Measurements from ENCODE around the gene SLC46A2. TPM values are rescaled to one million over a fixed set of nuclear protein-coding genes. Genes with fewer than 3 reads are reported as not detected.

Gene SLC46A2
- total and polyA plus RNA-seq, 9 donors, result 0.04 to 1.2 (median 0.54) TPM; not detected in 5

DNA sequence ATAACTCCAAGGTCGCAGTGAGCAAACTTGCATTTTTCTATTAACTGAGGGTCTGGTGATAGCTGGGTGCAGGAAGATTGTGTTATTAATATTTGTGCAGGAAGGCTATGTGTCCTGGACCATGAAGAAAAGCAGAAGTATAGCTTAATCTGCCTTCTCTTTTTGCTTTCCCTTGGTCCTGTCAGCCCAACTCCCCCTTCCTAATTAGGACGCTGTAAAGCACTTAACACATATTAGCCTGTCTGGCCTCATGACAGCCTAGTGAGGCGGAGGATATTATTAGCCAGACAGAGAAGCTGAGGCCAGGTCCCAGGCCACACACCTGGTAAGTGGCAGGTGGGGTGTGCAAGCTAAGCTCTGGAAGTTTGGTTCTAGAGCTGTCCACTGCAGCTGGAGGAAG, 29.5 kb downstream of the SLC46A2 start:
- Histone ChIP-seq H3K36me3 (no peaks in the 10 kb centered on the region), H3K4me3 (no peak overlapping the region), H3K27ac (no peak overlapping the region), H3K9me3 (no peaks in the 10 kb centered on the region), H3K27me3 (no peaks in the 10 kb centered on the region), H3K4me1 (ENCODE audit: insufficient read depth) (no peaks in the 10 kb centered on the region)
- intact Hi-C loops (cut with DNase I), result no loop called here
- 53 to 65% (median 57%) methylated on average over 3 of the region's 3 CpGs for WGBS, 3 donors
- TF ChIP-seq, protein P1, sequence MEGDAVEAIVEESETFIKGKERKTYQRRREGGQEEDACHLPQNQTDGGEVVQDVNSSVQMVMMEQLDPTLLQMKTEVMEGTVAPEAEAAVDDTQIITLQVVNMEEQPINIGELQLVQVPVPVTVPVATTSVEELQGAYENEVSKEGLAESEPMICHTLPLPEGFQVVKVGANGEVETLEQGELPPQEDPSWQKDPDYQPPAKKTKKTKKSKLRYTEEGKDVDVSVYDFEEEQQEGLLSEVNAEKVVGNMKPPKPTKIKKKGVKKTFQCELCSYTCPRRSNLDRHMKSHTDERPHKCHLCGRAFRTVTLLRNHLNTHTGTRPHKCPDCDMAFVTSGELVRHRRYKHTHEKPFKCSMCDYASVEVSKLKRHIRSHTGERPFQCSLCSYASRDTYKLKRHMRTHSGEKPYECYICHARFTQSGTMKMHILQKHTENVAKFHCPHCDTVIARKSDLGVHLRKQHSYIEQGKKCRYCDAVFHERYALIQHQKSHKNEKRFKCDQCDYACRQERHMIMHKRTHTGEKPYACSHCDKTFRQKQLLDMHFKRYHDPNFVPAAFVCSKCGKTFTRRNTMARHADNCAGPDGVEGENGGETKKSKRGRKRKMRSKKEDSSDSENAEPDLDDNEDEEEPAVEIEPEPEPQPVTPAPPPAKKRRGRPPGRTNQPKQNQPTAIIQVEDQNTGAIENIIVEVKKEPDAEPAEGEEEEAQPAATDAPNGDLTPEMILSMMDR (IDR thresholded peaks at IDR 0.05), result no peak
- TF ChIP-seq POLR2A (IDR thresholded peaks at IDR 0.05), result no peak
- TF ChIP-seq EP300 (IDR thresholded peaks at IDR 0.05), result no peak
- no peak for DNase-seq

DNA sequence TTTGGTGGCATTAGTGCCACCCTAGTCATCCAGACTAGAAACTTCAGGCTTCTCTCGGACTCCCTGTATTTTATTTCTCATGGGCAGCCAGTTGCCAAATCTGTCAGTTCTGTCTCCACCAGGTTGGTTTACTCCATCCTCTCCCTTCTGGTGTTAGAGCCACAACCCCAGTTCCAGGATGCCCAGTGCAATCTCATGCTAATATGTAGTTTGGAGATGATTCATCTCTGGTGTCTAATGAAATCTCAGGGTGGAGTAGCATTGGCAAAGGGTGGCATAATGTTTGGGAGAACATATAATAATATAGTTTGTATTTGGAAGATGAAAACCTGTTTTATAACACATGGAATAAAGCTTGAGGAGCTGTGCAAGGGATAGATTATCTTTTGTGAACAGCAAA, 30.2 kb downstream of the SLC46A2 start:
- H3K27ac ChIP-seq, result no peak overlapping the region
- H3K9me3 ChIP-seq, result no peaks in the 10 kb centered on the region
- no peaks in the 10 kb centered on the region for H3K36me3 ChIP-seq
- TF ChIP-seq, protein P1 (IDR thresholded peaks at IDR 0.05), result no peak
- TF ChIP-seq EP300 (IDR thresholded peaks at IDR 0.05), result no peak
- TF ChIP-seq POLR2A (IDR thresholded peaks at IDR 0.05), result no peak
- WGBS, 3 donors, result 86 to 95% (median 92%) methylated on average over 1 of the region's 1 CpG
- no peak overlapping the region for H3K4me3 ChIP-seq
- H3K27me3 ChIP-seq, result no peaks in the 10 kb centered on the region
- intact Hi-C loops (cut with DNase I), result no loop called here
- no peaks in the 10 kb centered on the region for H3K4me1 ChIP-seq (ENCODE audit: insufficient read depth)
- DNase-seq, result no peak

DNA sequence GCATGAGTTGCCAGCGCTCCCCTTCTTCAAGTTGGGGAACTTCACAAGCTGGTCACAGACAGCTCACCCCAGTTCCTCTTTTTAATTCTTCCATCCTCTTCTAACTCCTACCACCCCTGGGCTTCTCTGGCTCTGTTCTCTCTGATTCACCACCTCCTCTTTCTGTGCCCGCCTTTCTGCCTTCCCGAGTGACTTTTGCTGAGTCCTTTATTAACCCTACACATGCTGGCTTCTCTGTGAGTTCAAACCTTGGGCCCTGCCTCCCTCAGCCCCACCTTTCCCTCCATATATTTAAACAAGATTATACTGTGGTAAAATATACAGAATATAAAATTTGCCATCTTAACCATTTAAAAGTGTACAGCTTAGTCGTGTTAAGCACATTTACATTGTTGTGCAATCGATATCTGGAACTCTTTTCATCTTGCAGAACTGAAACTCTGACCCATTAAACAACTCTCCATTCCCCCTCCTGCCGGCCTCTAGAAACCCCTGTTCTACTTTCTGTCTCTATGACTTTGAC, 32.0 kb downstream of the SLC46A2 start:
- no peaks in the 10 kb centered on the region for H3K36me3 ChIP-seq
- H3K4me1 ChIP-seq (ENCODE audit: insufficient read depth), result no peaks in the 10 kb centered on the region
- H3K4me3 ChIP-seq, result no peak overlapping the region
- TF ChIP-seq POLR2A (IDR thresholded peaks at IDR 0.05) (no peak), EP300 (IDR thresholded peaks at IDR 0.05) (no peak)
- TF ChIP-seq, protein P1 (IDR thresholded peaks at IDR 0.05), result no peak
- no peaks in the 10 kb centered on the region for H3K9me3 ChIP-seq
- intact Hi-C loops (cut with DNase I), result no loop called here
- no peaks in the 10 kb centered on the region for H3K27me3 ChIP-seq
- H3K27ac ChIP-seq, result no peak overlapping the region
- no peak for DNase-seq
- WGBS, 3 donors, result 66 to 70% (median 67%) methylated on average over 6 of the region's 6 CpGs

DNA sequence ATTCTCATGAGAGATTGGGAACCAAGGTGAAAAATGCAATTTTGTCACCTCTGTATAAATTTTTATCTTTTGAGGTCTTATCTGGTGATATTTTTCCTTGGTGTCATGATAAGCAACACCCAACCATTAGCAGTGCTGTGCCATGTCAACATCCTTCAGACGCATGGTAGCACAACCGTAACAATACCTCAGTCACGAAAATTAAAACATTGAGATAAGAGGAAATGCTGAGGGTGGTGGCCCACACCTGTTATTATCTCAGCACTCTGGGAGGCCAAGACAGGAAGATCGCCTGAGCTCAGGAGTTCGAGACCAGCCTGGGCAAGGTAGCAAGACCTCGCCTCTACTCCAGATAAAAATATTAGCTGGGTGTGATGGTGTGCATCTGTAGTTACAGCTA, 32.7 kb downstream of the SLC46A2 start:
- Histone ChIP-seq H3K36me3 (no peaks in the 10 kb centered on the region), H3K4me3 (no peak overlapping the region), H3K27ac (no peak overlapping the region), H3K27me3 (no peaks in the 10 kb centered on the region), H3K4me1 (ENCODE audit: insufficient read depth) (no peaks in the 10 kb centered on the region), H3K9me3 (no peaks in the 10 kb centered on the region)
- DNase-seq, result no peak
- 92 to 95% (median 94%) methylated on average over 6 of the region's 6 CpGs for WGBS, 3 donors
- intact Hi-C loops (cut with DNase I), result no loop called here
- no peak for TF ChIP-seq POLR2A (IDR thresholded peaks at IDR 0.05)
- TF ChIP-seq, protein P1 (IDR thresholded peaks at IDR 0.05), result no peak
